Adipocyte (in vitro differentiated cells): ENCODE results near the gene SMTNL1.
A peak's percentile ranks its signal among the peaks of the same experiment; 100 is the strongest.

ENCODE experiments used
- DNase-seq: peaks from one replicate; pipeline ENCODE4 v3.0.0-alpha.2; 2015; ENCODE audit warnings: low read depth
- H3K27me3 ChIP-seq: replicated peaks from 2 replicates; pipeline ENCODE4 v1.7.0; 2013; ENCODE audit warnings: mild to moderate bottlenecking, low read length, moderate library complexity; ENCODE audit not compliant: control insufficient read depth, insufficient read depth
- H3K36me3 ChIP-seq: 2 replicates; pipeline ENCODE4 v1.7.0; 2013; ENCODE audit warnings: low read length, mild to moderate bottlenecking, moderate library complexity; ENCODE audit not compliant: control insufficient read depth, insufficient read depth, severe bottlenecking
- H3K4me1 ChIP-seq: 2 replicates; pipeline ENCODE4 v1.7.0; 2013; ENCODE audit warnings: mild to moderate bottlenecking, low read length, moderate library complexity; ENCODE audit not compliant: control insufficient read depth, insufficient read depth
- H3K4me3 ChIP-seq: 2 replicates; pipeline ENCODE4 v1.7.0; 2013; ENCODE audit warnings: mild to moderate bottlenecking, low read length, moderate library complexity
- H3K9ac ChIP-seq: 2 replicates; pipeline ENCODE4 v1.7.0; 2013; ENCODE audit warnings: mild to moderate bottlenecking, low read length, moderate library complexity
- H3K9me3 ChIP-seq: 2 replicates; pipeline ENCODE4 v1.7.0; 2013; ENCODE audit warnings: mild to moderate bottlenecking, low read length, moderate library complexity; ENCODE audit not compliant: control insufficient read depth

Gene SMTNL1, protein sequence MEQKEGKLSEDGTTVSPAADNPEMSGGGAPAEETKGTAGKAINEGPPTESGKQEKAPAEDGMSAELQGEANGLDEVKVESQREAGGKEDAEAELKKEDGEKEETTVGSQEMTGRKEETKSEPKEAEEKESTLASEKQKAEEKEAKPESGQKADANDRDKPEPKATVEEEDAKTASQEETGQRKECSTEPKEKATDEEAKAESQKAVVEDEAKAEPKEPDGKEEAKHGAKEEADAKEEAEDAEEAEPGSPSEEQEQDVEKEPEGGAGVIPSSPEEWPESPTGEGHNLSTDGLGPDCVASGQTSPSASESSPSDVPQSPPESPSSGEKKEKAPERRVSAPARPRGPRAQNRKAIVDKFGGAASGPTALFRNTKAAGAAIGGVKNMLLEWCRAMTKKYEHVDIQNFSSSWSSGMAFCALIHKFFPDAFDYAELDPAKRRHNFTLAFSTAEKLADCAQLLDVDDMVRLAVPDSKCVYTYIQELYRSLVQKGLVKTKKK

DNA sequence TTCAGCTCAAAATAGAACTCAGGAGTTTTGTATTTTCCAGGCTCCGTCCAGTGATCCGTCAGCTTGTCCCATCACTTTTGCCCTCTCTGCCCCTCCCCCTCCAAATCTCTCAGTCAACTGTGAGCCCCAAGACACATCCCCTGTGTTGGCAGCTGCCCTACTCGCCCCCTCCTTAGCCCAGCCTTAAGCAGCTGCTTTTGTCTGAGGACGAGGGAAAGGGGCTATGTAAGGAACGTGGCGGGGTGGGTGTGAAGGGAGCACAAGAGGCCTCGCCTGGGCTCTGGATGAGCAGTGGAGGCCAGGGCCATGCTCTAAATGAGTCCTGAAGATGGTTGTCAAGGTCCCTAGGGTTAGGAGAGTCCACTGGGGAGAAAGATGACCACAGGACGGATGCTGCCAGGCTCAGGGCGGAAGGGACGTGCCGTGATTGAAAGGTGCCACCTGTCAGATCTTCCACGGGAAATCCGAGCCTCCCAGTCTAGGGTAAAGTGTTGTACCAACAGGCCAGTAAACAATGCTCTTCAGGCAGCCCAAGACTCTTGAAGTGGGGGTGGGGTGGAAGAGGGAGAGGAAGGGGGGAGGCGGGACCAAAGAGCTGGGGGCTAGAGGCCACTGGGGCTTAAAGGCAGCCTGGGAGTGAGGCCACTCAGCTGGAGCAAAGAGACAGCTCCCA lies at the start of gene SMTNL1:
SMTNL1 (plus strand) TSS at position 649 of the 673 bp plus-strand sequence. CDS start 5,048 bp downstream, outside the sequence.
- DNase-seq, result no peak
- Histone ChIP-seq H3K9ac (no peak within 1 kb of the TSS), H3K4me3 (no peak within 1 kb of the TSS), H3K9me3 (no peaks in the 10 kb centered on the region), H3K4me1 (no peaks in the 10 kb centered on the region), H3K36me3 (no peaks in the 10 kb centered on the region), H3K27me3 (no peaks in the 10 kb centered on the region)

DNA sequence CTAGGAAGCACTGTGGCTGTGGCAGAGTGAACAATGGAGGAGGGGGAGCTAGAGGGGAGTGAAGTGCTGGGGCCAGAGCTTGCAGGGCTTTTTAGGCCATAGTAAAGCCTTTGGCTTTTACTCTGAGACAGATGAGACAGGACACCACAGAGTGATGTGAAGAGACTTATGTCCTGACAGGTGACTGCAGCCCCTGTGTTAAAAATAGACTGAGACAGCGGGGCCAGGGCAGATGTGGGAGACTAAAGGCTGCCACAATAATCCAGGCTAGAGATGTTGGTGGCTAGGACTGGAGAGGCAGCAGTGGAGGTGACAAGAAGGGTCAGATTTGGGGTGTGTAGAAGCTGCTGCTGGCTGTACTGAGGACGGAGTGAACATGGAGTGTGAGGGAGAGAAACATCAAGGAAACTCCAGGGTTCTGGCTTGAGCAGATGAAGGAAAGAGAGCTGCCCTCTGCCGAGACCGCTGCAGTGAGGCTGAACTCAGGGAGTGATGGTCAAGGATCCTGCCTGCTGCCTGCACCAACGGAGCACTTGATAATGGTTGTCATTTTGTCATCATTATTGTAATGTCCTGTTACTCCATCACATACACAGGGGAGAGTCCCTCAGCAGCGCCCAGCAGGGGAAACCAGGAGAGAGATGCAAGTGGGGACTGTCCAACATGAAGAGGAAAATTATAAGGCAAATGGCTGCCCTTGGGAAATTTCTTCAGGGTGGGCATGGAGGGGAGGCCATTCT lies 49.3 kb upstream of the SMTNL1 start:
- no peaks in the 10 kb centered on the region for H3K27me3 ChIP-seq
- H3K4me3 ChIP-seq, result no peak overlapping the region
- H3K9ac ChIP-seq, result no peak overlapping the region
- H3K9me3 ChIP-seq, result no peaks in the 10 kb centered on the region
- no peak for DNase-seq
- peaks cover 20% of the 10 kb centered on the region for H3K4me1 ChIP-seq
- no peaks in the 10 kb centered on the region for H3K36me3 ChIP-seq

DNA sequence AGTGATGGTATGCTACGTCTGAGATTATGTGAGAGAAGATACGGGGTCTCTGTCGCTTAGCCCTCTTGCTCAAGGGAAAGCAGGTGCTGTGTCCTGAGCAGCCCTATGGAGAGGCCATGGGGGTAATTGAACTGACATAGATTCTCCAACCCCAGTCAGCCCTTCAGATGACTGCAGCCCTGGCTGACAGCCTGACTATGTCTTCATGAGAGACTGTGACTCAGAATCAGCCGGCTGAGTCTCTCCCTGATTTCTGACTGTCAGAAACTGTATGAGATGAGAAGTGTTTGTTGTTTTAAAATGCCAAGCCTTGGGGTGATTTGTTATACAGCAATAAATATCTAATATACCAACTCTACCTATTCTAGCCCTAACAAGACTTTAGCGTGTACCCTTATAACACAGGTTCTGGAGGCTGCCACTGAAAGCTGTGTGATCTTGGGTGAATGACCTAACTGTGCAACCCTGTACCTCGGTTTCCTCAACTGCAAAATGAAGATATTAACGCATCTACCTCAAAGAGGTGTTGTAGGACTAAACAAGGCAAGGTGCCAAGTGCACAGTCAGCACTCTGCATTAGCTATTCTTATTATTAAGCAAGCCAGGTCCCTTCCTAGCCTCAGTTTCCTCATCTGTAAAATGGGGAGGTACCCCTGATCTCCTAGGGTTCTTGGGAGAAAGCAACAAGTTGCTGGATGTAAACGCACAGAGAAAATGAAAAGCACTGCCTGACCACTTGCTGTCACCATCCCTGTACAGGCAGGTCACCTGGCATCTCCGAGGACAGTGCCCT lies 46.7 kb upstream of the SMTNL1 start:
- no peaks in the 10 kb centered on the region for H3K36me3 ChIP-seq
- H3K27me3 ChIP-seq, result no peaks in the 10 kb centered on the region
- DNase-seq, result no peak
- no peaks in the 10 kb centered on the region for H3K9me3 ChIP-seq
- H3K4me3 ChIP-seq, result no peak overlapping the region
- peaks cover 11% of the 10 kb centered on the region for H3K4me1 ChIP-seq
- no peak overlapping the region for H3K9ac ChIP-seq

DNA sequence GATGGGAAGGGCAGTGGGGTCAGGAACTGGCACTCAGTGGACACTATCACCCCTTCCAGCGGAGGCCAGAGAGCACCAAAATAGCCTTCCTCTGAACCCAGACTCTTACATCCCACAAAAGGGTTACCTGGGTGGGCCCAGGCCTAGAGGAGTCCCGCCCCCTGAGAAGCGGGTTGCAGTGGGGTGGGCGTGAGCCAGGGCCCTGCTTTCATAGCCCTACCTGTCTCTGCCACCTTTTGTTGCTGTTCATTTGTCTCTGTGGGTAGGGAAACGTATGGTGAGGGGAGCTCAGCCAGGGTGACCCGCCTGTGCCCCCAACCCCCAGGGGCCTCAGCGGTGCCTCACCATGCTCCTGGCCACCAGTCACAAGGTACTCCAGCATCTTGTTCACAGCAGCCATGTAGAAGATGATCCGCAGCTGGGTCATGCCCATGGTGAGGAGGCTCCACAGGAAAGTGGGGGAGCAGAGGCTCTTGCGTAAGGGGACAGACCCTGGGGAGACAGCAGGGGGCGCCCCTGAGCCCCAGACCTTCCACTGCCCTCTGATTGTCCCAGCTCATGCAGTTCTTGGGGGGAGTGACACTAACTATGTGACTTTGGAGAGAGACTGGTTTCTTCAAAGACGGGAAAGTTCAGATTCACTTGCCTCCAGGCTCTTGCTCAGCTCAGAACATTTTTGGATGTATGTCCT lies 45.9 kb upstream of the SMTNL1 start:
- peak; percentile 33 for DNase-seq
- H3K4me3 ChIP-seq, result no peak overlapping the region
- peaks cover 7% of the 10 kb centered on the region for H3K4me1 ChIP-seq
- H3K36me3 ChIP-seq, result no peaks in the 10 kb centered on the region
- no peak overlapping the region for H3K9ac ChIP-seq
- H3K27me3 ChIP-seq, result no peaks in the 10 kb centered on the region
- no peaks in the 10 kb centered on the region for H3K9me3 ChIP-seq

DNA sequence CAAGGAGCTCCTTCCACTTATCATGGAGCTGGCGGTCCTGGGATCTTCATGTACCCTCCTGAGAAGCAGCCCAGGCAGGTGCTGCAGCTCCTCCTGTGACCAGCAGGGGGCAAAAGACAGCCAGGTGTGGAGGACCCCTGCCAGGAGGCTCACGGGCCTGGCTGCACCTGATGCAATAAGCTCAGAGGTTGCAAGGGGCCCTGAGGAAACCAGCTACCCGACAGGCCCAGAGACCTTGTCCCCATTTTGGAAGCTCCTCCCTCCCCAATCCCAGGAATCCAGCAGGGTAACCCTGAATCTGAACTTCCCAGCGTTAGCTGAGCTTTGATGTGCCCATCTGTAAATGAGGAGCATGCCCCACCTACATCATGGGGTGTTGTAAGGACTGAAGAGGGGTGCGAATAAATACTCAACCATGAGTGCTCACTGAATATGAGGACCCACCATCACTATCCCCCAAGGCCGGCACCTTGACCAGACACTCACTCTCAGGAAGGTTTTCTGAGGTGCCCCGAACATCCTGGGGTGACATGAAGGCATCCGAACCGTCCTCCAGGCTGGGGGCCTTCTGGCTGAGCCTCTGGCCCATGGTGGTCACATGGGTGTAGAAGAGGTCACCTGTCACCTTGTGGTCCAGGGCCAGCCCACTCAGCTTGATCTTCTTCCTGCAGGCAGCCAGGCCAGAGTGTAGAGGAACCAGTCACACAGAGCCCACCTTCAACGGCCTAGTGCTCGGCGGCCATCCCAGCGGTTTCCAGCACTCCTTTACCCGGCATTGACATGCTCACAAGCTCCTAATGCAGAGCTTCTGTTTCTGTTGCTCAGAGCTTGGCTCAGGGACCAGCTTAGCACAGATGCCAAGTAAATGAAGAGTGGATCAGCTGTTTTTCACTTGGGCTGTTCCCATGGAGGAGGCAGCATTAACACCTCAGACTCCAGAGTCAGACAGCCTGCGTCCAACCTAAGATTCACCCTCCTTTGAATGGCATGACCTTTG lies 43.6 kb upstream of the SMTNL1 start:
- Histone ChIP-seq H3K9ac (no peak overlapping the region), H3K9me3 (no peaks in the 10 kb centered on the region), H3K4me1 (peaks cover 12% of the 10 kb centered on the region), H3K27me3 (no peaks in the 10 kb centered on the region), H3K4me3 (no peak overlapping the region), H3K36me3 (no peaks in the 10 kb centered on the region)
- peak; percentile 62 for DNase-seq

DNA sequence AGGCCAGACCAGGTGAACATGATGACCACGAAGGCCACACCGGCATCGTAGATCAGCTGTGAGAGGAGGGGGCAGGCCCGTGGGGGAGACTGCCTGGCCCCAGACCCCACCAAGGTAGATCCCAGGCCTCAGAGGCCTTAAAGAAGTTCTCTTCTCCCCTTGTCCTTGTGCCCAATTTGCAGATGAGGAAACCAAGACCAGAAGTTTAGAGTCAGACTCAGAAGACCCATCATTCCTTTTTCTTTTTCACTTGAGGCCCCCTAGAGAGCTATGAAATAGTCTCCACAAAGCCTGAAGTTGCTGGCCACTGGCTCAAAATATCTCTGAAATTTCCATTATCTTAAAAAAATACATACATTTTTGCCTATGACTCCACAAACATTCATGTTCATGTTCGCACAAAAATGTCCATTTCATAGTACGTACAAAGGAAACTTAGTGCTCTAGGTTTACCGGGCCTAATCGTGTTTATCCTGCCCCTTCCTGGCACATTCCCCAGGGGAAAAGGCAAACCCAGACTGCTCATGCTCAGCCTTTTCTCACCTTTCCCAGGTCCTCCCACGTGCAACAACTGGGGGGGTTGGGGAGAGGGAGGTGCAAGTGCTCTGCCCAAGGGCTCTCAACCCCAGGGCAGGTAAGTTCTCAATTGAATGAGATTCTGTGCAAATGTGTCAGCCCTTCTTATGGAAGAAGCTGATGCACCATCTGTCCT lies 41.1 kb upstream of the SMTNL1 start:
- H3K9ac ChIP-seq, result no peak overlapping the region
- H3K36me3 ChIP-seq, result no peaks in the 10 kb centered on the region
- DNase-seq, result no peak
- no peak overlapping the region for H3K4me3 ChIP-seq
- peaks cover 25% of the 10 kb centered on the region for H3K4me1 ChIP-seq
- H3K9me3 ChIP-seq, result no peaks in the 10 kb centered on the region
- H3K27me3 ChIP-seq, result no peaks in the 10 kb centered on the region

DNA sequence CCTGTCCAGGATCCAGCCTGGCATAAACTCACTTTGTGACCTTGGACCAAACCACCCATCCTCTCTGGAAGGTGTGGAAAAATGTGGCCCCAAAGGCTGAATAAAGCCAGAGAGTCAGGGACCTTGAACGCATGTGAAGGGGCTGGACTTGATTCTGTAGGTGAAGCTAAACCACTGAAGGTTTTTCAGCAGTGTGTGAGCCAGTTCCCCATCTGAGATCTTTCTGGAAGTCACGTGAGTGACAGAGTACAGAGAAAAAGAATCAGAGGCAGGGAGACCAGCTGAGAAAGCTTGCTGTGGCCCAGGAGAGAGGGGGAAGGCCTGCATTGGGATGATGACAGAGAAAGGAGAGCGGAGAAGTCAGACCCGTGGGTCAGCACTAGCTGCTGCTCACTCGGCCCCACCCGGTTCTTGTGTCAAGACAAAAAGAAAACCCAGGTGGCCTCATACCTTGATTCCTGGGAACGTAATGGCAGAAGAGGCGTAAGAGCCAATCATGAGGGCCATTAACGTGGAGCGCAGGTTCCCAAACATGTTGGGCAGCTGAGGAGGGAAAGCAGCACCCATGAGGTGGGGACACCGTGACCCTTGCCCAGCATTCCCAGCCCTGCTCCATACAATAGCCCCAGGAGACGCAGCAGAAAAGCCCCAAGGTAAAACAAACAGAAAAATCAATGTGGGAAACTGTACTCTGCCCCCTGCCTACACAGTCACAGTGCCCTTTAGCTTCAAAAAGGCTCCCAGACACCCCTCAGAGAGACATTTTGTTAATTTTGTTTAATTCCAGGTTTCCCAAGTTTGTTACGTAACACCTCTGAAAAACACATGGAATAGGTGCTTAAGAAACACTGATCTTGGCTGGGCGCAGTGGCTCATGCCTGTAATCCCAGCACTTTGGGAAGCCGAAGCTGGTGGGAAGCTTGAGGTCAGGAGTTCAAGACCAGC lies 39.8 kb upstream of the SMTNL1 start:
- Histone ChIP-seq H3K4me1 (peaks cover 35% of the 10 kb centered on the region), H3K36me3 (no peaks in the 10 kb centered on the region), H3K9me3 (no peaks in the 10 kb centered on the region), H3K9ac (no peak overlapping the region), H3K27me3 (no peaks in the 10 kb centered on the region), H3K4me3 (no peak overlapping the region)
- no peak for DNase-seq

DNA sequence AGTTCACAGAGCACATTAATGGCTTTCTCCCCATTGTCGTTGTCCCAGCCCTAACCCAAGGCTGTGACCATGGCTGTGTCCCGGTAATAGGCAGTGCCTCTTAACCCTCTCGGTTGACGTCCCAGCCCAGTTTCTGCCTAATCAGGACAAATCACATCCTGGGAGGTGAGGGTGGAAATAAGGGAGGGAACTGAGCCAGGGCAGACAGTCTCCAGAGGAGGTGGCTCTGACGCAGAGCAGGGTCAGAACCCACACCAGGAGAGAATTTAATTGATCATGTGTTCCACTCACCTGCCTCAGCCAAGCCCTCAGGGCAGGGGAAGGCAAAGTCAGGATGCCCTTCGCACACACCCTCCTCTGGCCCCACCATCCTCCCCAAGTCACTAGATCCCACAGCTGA lies 38.9 kb upstream of the SMTNL1 start:
- H3K4me3 ChIP-seq, result no peak overlapping the region
- DNase-seq, result no peak
- no peaks in the 10 kb centered on the region for H3K36me3 ChIP-seq
- no peaks in the 10 kb centered on the region for H3K9me3 ChIP-seq
- no peaks in the 10 kb centered on the region for H3K27me3 ChIP-seq
- H3K4me1 ChIP-seq, result peaks cover 35% of the 10 kb centered on the region
- no peak overlapping the region for H3K9ac ChIP-seq
